Measurements from ENCODE around the gene NPDC1.
"Not testable (repeated sequence)": the region's sequence is repeated elsewhere in the genome, so short reads cannot be mapped to it uniquely, and the experiment has no call there.

Gene NPDC1

GRCh38 chr9:137039611-137040366 is 6.2 kb downstream of the NPDC1 start:
- DNase-seq (ENCODE audit: low read depth), result no peak

GRCh38 chr9:137038916-137039315 is 7.1 kb downstream of the NPDC1 start:
- no peak for DNase-seq (ENCODE audit: low read depth)

- DNase-seq (ENCODE audit: low read depth), result no peak
Measured at GRCh38 chr9:137037483-137037882, 8.5 kb downstream of the NPDC1 start.

- no peak for DNase-seq (ENCODE audit: low read depth)
Measured at GRCh38 chr9:137037035-137037434, 8.9 kb downstream of the NPDC1 start.

GRCh38 chr9:137035937-137036336 is 10.0 kb downstream of the NPDC1 start:
- no peak for DNase-seq (ENCODE audit: low read depth)

GRCh38 chr9:137035507-137035834 is 10.5 kb downstream of the NPDC1 start:
- no peak for DNase-seq (ENCODE audit: low read depth)

- peak; percentile 83 for DNase-seq (ENCODE audit: low read depth)
Measured at GRCh38 chr9:137034709-137035506, 11.1 kb downstream of the NPDC1 start.

GRCh38 chr9:137034039-137034708 is 11.8 kb downstream of the NPDC1 start:
- no peak for DNase-seq (ENCODE audit: low read depth)

- DNase-seq (ENCODE audit: low read depth), result not testable (repeated sequence)
Measured at GRCh38 chr9:137033481-137033880, 12.5 kb downstream of the NPDC1 start.

- no peak for DNase-seq (ENCODE audit: low read depth)
Measured at GRCh38 chr9:137032858-137033257, 13.1 kb downstream of the NPDC1 start.

GRCh38 chr9:137031904-137032640 is 13.9 kb downstream of the NPDC1 start, which contains the start of gene FUT7:
TSS of gene FUT7 (minus strand) at chr9:137032088. CDS start at chr9:137031991, 97 bp downstream.
- no peak for DNase-seq (ENCODE audit: low read depth)

GRCh38 chr9:137030538-137031527 is 15.1 kb downstream of the NPDC1 start:
- DNase-seq (ENCODE audit: low read depth), result peak; percentile 52

GRCh38 chr9:137030006-137030405 is 16.0 kb downstream of the NPDC1 start:
- DNase-seq (ENCODE audit: low read depth), result no peak

GRCh38 chr9:137029058-137029936 is 16.7 kb downstream of the NPDC1 start:
- peak; percentile 64 for DNase-seq (ENCODE audit: low read depth)

GRCh38 chr9:137028263-137029057 is 17.5 kb downstream of the NPDC1 start:
- DNase-seq (ENCODE audit: low read depth), result peak; percentile 48

GRCh38 chr9:137027369-137028262 is 18.4 kb downstream of the NPDC1 start, which contains the start of gene ABCA2:
TSS of gene ABCA2 (minus strand) at chr9:137028237. CDS start at chr9:137028140, 97 bp downstream.
- DNase-seq (ENCODE audit: low read depth), result no peak

- no peak for DNase-seq (ENCODE audit: low read depth)
Measured at GRCh38 chr9:137026828-137027227, 19.1 kb downstream of the NPDC1 start.

- no peak for DNase-seq (ENCODE audit: low read depth)
Measured at GRCh38 chr9:137026384-137026783, 19.6 kb downstream of the NPDC1 start.

All from stimulated activated CD8-positive, alpha-beta memory T cell treated with anti-CD3 and anti-CD28 coated beads, Interleukin-4, amount 100 ng/mL, for 24 hours (primary cell).